NCI-H2227 treated with DMSO at 0.1 percent for 48 hours (cell line): ENCODE results near the gene IL27RA.

ENCODE experiments used
- DNase-seq: peaks from one replicate; lab custom pipeline; 2025; lab: John Stamatoyannopoulos, UW

IL27RA gene

DNA sequence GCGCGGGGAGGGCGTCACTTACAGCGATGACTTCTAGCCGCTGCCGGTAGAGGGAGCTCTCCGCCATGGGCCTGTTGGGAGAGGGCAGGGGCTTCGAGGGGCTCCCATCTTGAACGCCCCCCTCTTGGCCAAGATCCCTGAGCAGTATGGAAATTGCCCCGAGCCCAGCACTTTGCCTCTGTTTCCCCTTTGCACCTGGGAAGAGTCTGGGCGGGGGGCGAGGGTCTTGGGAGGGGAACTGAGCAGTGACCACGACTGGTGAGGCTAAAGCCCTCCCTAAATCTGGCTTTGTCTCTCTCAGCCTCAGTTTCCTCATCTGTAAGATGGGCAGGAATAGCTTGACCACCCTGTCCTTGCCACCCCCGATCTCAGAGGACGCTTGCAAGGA is 27.5 kb downstream of the IL27RA start:
- DNase-seq = no peak

GRCh38 chr19:14059652-14060155 is 28.1 kb downstream of the IL27RA start:
- DNase-seq = no peak

DNA sequence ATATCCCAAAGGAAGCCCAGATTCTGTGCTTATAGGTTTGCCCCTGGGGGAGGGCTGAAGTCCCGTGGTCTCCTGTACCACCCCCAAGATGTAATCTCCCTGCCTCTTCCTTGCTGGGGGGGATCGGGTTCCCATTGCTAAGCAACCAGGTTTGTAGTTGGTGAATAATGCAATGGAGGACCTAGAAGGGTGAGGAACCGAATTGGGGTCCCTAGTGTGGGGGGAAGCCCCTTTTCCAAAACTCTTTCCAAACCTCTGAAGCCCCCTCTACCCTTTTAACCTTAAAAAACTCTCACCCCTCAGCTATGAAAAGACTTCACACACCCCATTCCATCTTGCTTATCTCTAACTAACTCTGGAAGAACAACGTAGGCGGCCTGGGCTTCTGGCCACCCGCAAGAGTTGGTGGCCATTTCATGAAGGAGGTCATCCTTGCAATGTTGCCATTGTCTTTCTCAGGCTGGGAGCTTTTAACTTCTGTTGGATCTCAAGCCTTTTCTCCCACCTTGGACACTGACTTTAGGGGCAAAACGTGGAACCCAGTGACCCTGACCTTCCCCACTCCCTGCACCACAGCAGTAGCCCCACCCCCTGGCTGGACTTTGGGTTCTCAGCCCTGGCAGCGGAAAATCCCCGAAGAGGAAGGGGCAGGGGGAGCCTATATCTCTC is 29.7 kb downstream of the IL27RA start:
- no peak for DNase-seq

DNA sequence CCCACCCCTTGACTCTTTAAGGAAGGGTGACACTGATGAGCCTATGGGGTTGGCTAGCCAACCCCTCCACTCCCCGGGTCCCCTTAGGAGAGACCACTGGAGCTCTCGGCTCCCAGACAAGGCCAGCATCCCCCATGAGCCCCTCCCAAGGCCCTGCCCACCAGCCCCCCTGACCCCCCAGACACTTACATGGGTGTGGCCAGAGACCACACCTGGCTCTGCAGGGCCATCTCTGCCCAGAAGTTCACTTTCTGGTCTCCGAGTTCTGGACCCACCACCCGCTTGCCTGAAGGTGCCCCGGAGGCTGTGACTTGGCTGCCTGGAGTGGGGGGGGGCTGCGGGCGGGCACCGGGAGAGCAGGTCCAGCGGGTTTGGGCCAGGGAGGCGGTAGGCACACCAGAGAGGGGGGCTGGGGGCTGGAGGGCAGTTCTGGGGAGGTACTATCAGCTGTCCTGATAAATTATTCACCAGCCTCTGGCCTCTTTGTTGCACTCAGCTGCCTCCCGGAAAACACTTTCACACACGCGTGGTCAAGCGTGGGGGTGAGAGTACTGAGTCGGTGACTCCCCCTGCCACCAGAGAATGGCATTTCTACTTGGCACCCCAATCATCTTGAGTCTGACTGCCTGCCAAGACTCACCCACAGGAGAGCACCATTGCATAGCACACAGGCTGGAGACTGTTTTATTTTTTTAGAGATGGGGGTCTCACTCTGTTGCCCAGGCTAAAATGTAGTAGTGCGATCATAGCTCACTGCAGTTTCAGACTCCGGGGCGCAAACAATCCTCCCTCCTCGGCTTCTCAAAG is 30.4 kb downstream of the IL27RA start, which contains the start of gene PALM3:
TSS of gene PALM3 (minus strand) at position 326 of the 807 bp plus-strand sequence. CDS start at position 230, 96 bp downstream.
- no peak for DNase-seq

GRCh38 chr19:14062558-14062855 is 30.9 kb downstream of the IL27RA start:
- DNase-seq = no peak

GRCh38 chr19:14063105-14063504 is 31.5 kb downstream of the IL27RA start:
- no peak for DNase-seq

DNA sequence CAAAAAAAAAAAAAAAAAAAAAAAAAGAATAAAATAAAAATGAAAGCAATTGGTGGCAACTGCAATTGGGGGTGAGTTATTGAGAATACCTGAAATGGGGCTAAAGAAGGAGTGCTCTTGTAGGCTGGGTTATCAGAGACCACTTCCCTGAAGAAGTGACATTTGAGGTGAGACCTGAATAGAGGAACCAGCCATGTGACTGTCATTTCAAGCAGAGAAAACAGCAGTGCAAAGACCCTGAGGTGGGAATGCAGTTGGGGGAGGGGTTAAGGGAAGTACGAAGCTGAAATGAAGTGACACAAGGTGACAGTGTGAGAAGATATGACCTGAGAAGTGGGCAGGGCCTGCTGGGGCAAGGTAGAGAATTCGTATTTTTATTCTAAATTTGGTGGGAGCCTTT is 34.6 kb downstream of the IL27RA start:
- no peak for DNase-seq

DNA sequence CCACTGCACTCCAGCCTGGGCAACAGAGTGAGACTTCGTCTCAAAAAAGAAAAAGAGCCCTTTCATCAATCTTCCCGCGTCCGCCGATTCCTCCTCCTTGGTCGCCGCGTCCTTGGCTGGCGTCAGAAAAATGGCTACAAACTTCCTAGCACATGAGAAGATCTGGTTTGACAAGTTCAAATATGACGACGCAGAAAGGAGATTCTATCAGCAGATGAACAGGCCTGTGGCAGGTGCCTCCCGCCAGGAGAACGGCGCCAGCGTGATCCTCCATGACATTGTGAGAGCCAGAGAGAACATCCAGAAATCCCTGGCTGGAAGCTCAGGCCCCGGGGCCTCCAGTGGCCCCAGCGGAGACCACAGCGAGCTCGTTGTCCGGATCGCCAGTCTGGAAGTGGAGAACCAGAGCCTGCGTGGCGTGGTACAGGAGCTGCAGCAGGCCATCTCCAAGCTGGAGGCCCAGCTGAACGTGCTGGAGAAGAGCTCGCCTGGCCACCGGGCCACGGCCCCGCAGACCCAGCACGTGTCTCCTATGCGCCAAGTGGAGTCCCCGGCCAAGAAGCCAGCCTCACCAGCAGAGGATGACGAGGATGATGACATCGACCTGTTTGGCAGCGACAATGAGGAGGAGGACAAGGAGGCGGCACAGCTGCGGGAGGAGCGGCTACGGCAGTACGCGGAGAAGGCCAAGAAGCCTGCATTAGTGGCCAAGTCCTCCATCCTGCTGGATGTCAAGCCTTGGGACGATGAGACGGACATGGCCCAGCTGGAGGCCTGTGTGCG is 38.9 kb downstream of the IL27RA start:
- no peak for DNase-seq

GRCh38 chr19:14072535-14073260 is 41.1 kb downstream of the IL27RA start, which contains the start of gene MISP3:
TSS of gene MISP3 (plus strand) at chr19:14072786. CDS start at chr19:14073310, 524 bp downstream.
- peak; percentile 14 for DNase-seq

DNA sequence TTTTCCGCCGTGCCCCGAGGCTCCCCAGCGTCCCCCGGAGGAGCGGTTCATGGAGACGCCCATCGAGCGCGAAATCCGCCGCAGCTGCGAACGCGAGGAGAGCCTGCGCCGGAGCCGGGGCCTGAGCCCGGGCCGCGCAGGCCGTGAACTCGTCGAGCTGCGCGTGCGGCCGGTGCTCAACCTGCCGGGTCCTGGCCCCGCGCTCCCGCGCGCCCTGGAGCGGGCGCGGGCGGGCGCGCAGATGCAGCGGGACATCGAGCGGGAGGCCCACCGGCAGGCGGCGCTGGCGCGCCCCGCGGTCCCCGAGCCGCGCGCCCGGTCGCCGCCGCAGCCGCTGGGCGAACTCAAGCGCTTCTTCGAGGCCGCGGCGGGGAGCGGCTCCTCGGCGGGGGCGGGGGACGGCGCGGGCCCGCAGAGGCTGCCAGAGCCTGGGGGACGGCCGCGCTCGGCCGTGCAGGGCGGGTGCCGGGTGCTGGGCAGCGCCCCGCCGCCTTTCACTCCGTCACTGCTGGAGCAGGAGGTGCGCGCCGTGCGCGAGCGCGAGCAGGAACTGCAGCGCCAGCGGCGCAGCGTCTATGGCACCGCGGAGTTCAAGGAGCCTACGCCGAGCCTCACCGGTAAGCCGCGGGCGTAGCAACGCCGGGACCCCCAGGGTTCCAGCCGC is 41.8 kb downstream of the IL27RA start:
- DNase-seq = peak; percentile 20

DNA sequence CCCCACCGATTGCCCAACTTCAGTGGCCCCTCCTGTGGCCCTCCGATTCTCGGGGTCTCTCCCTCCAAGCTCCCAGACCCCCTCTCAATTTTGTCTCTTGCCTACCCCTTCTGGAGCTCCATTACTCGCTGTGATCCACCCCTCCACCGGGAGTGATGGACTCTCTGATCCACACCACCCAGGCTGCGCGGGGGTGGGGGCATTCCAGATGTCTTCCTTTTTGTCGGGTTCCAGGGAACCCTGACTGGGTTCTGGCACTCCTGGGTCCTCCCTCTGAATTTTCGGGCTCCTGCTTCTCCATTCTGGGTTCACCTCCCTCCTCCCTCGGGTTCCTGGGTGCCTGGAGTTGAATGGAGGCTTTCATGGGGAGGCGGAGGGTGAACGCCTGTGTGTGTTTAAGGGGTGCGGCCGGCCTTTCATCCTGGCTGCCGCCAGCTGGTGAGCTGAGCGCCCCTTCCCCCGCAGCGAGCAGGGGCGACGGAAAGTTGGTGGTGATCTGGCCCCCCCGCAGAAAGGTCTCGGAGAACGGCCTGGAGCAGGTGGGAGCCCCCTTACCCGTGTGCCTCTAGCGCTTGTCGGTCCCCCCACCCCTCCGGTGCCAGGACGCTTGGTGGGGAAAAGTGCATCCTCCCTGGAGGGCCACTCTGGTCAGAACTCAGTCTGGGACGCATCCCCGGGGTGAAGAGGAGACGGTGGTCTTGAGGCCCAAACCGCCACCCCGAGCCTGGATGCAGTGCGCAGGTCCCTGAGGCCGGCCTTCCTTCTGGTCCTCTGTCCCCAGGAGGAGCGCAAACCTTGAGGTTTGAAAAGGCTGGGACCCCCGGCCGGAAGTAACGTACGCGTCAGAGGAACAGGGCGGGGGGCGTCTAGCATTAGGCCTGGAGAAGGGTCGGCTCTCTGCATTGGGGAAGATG is 42.6 kb downstream of the IL27RA start:
- no peak for DNase-seq

- DNase-seq = no peak
Measured at GRCh38 chr19:14078411-14078810, 46.8 kb downstream of the IL27RA start.

DNA sequence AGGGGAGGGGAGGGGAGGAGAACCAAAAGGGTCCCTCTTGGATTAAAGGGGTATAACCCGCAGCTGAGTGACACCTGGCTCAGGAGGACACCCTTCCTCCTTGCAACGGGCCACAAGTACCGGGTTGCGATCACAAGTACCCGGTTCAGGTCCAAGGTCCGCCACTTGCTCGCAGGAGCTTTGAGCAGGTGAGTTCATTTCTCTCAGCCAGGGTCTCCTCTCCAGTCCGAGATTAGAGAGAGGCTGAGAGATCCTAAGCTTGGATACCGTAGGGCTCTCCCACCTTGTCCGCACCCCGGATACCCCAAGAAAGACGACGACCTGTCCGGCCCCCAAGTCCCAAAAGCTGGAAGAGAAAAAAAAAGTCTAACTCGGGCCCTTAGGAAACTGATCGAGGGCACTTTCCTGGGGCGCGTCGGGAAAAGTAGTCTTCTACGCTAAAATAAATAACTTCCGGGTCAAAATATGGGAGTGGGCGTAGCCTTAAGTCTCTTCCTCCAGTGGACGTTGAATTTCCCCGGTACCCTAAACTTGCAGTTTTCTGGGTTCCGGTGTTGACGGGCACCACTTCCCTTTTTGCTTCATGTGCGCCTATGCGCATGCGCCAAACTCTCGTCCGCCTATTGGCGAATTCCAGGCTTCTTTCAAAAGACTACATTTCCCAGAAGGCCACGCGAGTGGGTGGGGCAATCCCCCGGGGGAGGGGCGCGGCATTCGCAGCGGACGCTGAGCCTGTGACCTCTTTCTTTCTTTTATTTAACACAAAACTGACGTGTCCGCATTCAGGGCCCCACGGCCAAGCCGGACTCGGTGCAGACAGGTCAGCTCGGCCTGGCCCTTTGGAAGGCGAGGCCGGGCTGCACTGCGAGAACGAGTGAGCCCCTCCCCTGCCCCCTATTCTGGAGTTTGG is 49.6 kb downstream of the IL27RA start:
- DNase-seq = peak; percentile 95

- DNase-seq = no peak
Measured at GRCh38 chr19:14081797-14082674, 50.5 kb downstream of the IL27RA start.

GRCh38 chr19:14082675-14082960 is 51.1 kb downstream of the IL27RA start:
- no peak for DNase-seq

- no peak for DNase-seq
Measured at GRCh38 chr19:14085309-14085995, 53.9 kb downstream of the IL27RA start, which contains the start of gene C19orf67. TSS of gene C19orf67 (minus strand) at chr19:14085783. CDS start at chr19:14085627, 156 bp downstream.

GRCh38 chr19:14086098-14086497 is 54.5 kb downstream of the IL27RA start:
- DNase-seq = no peak
